UCSD-AML1 (cell line): ENCODE data around the gene HIPK3.
"Not testable (repeated sequence)": the region's sequence is repeated elsewhere in the genome, so short reads cannot be mapped to it uniquely, and the experiment has no call there.

Source experiments
- DNase-seq: peaks from one replicate; lab custom pipeline; 2025; ENCODE audit not compliant: unreplicated experiment; lab: John Stamatoyannopoulos, UW

The HIPK3 gene

GRCh38 chr11:33258631-33259205 lies 1.5 kb downstream of the HIPK3 start:
- no peak for DNase-seq

GRCh38 chr11:33259869-33260268 lies 2.7 kb downstream of the HIPK3 start:
- no peak for DNase-seq

GRCh38 chr11:33261350-33261749 lies 4.2 kb downstream of the HIPK3 start:
- not testable (repeated sequence) for DNase-seq

GRCh38 chr11:33262011-33262645 lies 4.9 kb downstream of the HIPK3 start:
- DNase-seq = no peak

DNA sequence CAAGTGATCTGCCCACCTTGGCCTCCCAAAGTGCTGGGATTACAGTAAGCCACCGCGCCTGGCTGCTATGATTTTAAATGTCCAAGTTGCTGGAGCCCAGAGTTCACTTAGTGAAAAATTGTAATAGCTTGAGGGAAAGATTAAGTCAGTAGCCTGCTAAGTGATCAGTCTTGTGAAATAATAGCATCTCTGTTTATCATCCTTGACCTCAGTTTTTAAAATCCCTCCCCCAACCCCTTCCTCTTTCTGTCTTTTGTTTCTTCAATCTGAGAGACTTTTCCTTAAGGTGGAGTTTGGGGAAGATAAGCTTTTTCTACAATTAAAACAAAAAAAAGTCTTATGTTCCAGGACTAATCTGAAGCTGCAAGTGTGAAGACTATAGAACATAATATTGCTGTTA lies 6.4 kb downstream of the HIPK3 start:
- DNase-seq = no peak

DNA sequence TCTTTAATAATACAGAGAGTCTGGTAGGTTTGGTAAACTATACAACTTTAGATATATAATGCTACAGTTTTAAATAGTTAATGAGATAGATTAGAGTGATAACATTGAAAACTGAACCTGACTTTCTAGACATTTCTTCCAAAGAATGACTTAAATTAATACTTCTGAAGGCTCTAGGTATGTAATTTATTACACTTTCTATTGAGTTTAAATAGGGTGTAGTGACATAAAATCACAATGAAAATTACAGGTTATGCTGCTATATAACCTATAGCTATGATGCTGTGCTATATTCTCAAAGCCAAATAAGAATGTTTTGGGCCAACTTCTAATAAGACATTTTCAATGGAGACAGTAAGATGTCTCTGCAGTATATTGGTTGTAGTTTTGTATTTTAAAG lies 7.7 kb downstream of the HIPK3 start:
- no peak for DNase-seq

- DNase-seq = no peak
Observed at GRCh38 chr11:33266393-33267215, 9.4 kb downstream of the HIPK3 start.

GRCh38 chr11:33268945-33269540 lies 11.9 kb downstream of the HIPK3 start:
- DNase-seq = no peak

DNA sequence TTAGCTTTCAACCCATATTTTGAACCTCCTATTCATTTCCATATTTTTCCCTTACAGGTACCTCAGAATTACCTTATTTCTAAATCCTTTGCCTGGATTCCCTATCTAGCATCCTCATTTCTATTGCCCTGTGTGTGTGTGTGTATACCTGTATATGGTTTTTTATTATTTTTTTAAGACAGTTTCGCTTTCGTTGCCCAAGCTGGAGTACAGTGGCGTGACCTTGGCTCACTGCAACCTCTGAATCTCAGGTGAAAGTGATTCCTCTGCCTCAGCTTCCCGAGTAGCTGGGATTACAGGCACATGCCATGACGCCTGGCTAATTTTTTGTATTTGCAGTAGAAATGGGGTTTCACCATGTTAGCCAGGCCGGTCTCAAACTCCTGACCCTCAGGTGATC lies 12.6 kb downstream of the HIPK3 start:
- no peak for DNase-seq

DNA sequence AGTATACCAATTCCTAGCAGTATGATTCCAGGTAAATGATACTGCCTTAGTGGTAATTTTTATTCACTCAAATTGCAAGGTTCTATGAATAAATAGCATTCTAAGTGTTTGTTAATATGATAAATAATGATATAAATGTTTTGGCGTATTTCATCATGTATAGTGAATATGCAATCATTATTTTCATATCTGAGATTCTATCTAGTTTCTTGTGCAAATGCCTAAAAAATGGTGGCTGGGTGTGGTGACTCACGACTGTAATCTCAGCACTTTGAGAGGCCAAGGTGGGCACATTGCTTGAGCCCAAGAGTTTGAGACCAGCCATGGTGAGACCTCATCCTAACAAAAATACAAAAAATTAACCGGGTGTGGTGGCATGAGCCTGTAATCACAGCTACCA lies 13.9 kb downstream of the HIPK3 start:
- DNase-seq = no peak

GRCh38 chr11:33272338-33273107 lies 15.3 kb downstream of the HIPK3 start:
- DNase-seq = no peak

- DNase-seq = no peak
Observed at GRCh38 chr11:33273656-33274055, 16.5 kb downstream of the HIPK3 start.

GRCh38 chr11:33280411-33280810 lies 23.2 kb downstream of the HIPK3 start:
- DNase-seq = no peak

- no peak for DNase-seq
Observed at GRCh38 chr11:33281758-33282157, 24.6 kb downstream of the HIPK3 start.

DNA sequence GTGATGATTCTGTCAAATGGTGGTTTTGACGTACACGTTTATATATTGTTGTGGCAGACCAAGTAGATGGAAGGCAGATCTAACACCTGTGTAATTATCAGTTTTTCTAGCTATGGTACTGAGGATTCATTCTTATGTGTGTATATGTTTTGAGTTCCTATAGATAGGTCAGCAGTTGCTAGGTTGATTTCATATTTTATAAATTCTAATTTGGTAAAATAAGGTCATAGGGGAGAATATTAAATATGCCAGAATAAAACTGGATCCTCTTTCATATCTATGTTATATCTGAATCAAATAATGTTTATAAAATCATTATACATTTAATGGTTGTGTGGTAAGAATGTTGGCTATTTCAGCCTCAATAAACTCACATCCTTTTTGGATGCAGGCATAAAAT lies 27.6 kb downstream of the HIPK3 start:
- no peak for DNase-seq

DNA sequence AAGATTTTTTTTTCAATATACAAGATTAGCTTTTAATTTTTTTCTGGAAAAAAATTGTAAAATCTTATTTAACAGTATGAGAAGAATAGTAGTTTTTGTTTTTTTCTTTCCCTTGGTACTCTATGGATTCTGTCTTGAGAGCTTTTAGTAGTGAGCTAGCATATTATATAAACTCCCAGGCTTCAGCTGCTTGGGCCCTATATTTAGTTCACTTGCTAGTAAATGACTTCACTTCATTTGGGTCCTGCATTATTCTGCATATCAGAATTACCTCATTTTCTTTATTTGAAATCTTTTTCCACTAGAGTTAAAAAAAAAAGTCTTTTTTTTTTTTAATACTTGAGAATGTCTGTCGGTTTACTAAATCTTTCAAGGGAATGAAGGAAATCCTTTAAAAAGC lies 33.1 kb downstream of the HIPK3 start:
- no peak for DNase-seq

DNA sequence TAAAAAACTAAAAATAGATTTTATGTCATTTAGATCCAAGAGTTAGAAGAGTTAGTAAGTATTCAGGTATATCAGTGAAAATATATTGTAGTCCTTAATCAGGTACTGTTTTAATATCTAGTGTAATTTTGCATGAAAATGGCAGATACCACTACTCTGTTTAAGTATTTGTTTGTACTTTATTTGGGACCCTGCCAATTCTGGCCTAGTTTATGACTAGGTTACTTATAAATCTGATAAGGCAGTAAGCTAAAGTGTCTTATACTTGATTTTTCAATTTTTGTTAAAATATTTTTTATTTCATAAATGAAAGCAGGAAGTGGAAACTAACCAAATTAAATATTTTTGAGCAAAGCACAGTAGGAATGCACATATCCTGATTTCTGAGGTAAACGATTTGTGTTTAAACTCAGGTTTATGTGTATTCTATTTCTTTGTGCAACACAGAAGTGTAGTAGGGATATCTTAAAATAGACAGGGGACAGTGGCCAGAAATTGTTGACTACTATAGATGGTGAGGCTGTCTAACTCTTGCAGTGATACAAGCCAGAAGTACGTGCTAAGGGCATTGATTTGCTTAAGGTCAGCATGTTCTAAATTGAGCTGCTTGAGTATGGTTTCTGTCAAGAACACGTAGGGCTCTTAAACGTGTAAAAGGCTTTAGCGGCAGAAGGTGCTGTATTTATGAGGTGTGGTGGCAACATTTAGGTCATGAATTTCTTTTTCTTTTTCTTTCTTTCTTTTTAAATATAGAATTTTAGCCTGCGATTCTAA lies 34.0 kb downstream of the HIPK3 start:
- no peak for DNase-seq

DNA sequence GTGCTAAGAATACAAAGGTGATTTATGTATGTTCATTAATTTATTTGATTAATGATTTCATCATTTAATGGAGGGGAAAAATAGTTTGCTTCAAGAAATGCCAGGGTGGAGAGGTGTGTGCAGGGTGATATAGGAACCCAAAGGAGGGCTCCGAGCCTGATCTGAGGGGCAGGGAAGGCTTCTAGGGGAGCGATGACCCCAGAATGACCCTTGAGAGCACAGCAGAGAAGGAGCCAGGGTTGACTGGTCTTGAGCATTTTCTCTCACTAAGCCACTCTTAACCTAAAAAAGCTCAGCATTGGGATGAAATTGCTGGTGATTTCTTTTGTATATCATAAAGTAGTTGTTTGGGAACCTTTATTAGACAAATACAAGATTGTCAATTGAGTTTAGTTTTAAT lies 35.1 kb downstream of the HIPK3 start:
- DNase-seq = no peak

GRCh38 chr11:33294224-33294623 lies 37.0 kb downstream of the HIPK3 start:
- no peak for DNase-seq

DNA sequence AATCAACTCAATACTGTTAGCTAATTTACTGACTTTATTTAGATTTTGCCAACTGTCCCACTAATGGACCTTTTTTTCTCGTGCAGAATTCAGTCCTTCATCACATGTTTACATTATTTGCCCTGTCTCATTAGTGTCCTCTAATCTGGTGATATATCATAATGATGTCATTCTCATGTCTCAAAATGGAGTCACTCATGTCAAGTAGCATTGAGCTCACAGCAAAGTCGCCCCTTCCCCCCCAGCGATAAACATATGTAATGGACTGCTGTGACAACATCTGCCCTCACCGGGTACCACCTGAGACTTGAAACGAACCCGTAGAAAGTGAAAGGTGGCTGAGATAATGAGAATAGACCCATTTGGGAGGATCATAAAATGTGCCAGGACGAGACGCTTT lies 37.6 kb downstream of the HIPK3 start:
- DNase-seq = no peak
